ENCODE measurements around the gene GNB1L. TPM values are rescaled to one million over a fixed set of nuclear protein-coding genes. Genes with fewer than 3 reads are reported as not detected.

Gene GNB1L
- total and polyA plus RNA-seq, 2 of the 13 experiments (the other 11 are each of a cell fraction or from before 2014, with no cell fraction given), result 2.5 to 7.4 TPM

- TF ChIP-seq ZNF616 (CRISPR knock-in tag; IDR thresholded peaks at IDR 0.05; ENCODE audit: low read depth) (no peak), ZZZ3 (CRISPR knock-in tag; IDR thresholded peaks at IDR 0.05; ENCODE audit: borderline replicate concordance) (no peak; the same call in 1 of the 2 replicates), SP140L (CRISPR knock-in tag; IDR thresholded peaks at IDR 0.05; ENCODE audit: borderline replicate concordance) (0 out of 2 replicates have a peak, but pooled peaks have one; percentile 49), GRHL1 (CRISPR knock-in tag; conservative IDR thresholded peaks at IDR 0.05) (no peak), MBD4 (IDR thresholded peaks at IDR 0.05; ENCODE audit: borderline replicate concordance, low read length) (no peak), SSRP1 (CRISPR knock-in tag; IDR thresholded peaks at IDR 0.05) (no peak), TCF7L2 (IDR thresholded peaks at IDR 0.05; ENCODE audit: low read depth, low read length) (no peak), TRIM24 (CRISPR knock-in tag; IDR thresholded peaks at IDR 0.05) (peak; percentile 52; the same call in 1 of the 2 replicates), MLLT10 (CRISPR knock-in tag; IDR thresholded peaks at IDR 0.05) (no peak), SRY (CRISPR knock-in tag; IDR thresholded peaks at IDR 0.05) (no peak), HIVEP1 (CRISPR knock-in tag; IDR thresholded peaks at IDR 0.05) (0 out of 2 replicates have a peak, but pooled peaks have one; percentile 34), ZNF674 (CRISPR knock-in tag; IDR thresholded peaks at IDR 0.05; ENCODE audit: low read depth) (0 out of 2 replicates have a peak, but pooled peaks have one; percentile 2), HMGXB3 (CRISPR knock-in tag; IDR thresholded peaks at IDR 0.05; ENCODE audit: borderline replicate concordance) (peak; percentile 47; the same call in 1 of the 2 replicates), RNF2 (conservative IDR thresholded peaks at IDR 0.05; ENCODE audit: low read depth) (0 out of 2 replicates have a peak, but pooled peaks have one; percentile 16), ZNF609 (CRISPR knock-in tag; IDR thresholded peaks at IDR 0.05; ENCODE audit: borderline replicate concordance) (no peak), ZNF841 (CRISPR knock-in tag; IDR thresholded peaks at IDR 0.05; ENCODE audit: borderline replicate concordance) (no peak), AHR (CRISPR knock-in tag; IDR thresholded peaks at IDR 0.05) (no peak), HDAC2 (CRISPR knock-in tag; IDR thresholded peaks at IDR 0.05) (0 out of 2 replicates have a peak, but pooled peaks have one; percentile 39), ZNF790 (CRISPR knock-in tag; IDR thresholded peaks at IDR 0.05; ENCODE audit: borderline replicate concordance) (no peak)
These were observed 30.3 kb downstream of the GNB1L start (continued) for GRCh38 chr22:19824212-19824925.

All from HepG2 (cell line).